ENCODE measurements around the gene GPR3.

DNA sequence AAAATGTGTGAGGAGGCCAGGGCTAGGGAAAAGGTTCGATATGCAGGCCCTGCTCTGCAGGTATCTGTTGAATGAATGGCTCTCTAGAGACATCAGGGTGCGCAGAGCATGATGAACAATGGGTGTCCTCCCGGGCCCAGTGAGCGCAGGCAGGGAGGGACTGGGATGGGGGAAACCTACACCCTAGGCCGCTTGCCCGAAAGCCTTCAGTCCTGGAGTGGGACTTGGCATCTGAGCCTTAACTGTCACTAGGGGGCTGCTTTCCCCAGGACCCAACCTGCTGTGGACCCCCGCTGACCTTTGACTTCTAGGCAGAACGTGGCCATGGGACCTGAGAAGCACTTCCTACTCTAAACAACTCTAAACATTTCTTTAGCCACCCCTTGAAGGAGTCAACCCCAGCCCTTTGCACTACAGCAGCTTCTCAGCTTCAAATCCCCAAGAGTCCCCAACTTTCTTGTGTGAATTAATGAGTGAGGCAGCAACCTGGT, 25.2 kb upstream of the GPR3 start:
- TF ChIP-seq EP300 (IDR thresholded peaks at IDR 0.05): no peak
- TF ChIP-seq, protein P1, sequence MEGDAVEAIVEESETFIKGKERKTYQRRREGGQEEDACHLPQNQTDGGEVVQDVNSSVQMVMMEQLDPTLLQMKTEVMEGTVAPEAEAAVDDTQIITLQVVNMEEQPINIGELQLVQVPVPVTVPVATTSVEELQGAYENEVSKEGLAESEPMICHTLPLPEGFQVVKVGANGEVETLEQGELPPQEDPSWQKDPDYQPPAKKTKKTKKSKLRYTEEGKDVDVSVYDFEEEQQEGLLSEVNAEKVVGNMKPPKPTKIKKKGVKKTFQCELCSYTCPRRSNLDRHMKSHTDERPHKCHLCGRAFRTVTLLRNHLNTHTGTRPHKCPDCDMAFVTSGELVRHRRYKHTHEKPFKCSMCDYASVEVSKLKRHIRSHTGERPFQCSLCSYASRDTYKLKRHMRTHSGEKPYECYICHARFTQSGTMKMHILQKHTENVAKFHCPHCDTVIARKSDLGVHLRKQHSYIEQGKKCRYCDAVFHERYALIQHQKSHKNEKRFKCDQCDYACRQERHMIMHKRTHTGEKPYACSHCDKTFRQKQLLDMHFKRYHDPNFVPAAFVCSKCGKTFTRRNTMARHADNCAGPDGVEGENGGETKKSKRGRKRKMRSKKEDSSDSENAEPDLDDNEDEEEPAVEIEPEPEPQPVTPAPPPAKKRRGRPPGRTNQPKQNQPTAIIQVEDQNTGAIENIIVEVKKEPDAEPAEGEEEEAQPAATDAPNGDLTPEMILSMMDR (IDR thresholded peaks at IDR 0.05): no peak
- TF ChIP-seq POLR2A (IDR thresholded peaks at IDR 0.05): no peak
- TF ChIP-seq POLR2AphosphoS5 (IDR thresholded peaks at IDR 0.05): no peak

All from gastroesophageal sphincter (tissue), 3 donors.